GOT3 (cell line): ENCODE measurements around the gene TMEM208.

Source experiments
- DNase-seq: peaks from one replicate; lab custom pipeline; 2025; ENCODE audit warnings: mixed read lengths; lab: John Stamatoyannopoulos, UW

Gene TMEM208

GRCh38 chr16:67191995-67192681 is 34.8 kb upstream of the TMEM208 start, which contains the start of gene E2F4:
TSS of gene E2F4 (plus strand) at chr16:67192155. CDS start at chr16:67192228, 73 bp downstream.
- peak; percentile 41 for DNase-seq

- no peak for DNase-seq
These were observed 34.1 kb upstream of the TMEM208 start for GRCh38 chr16:67192781-67193361.

- no peak for DNase-seq
These were observed 33.4 kb upstream of the TMEM208 start for GRCh38 chr16:67193536-67193935.

- DNase-seq: no peak
These were observed 32.7 kb upstream of the TMEM208 start for GRCh38 chr16:67194260-67194659.

GRCh38 chr16:67195676-67196075 is 31.3 kb upstream of the TMEM208 start:
- DNase-seq: no peak

- no peak for DNase-seq
These were observed 30.0 kb upstream of the TMEM208 start for GRCh38 chr16:67196881-67197280.

GRCh38 chr16:67197704-67198103 is 29.2 kb upstream of the TMEM208 start:
- no peak for DNase-seq

- DNase-seq: no peak
These were observed 28.6 kb upstream of the TMEM208 start for GRCh38 chr16:67198238-67198734.

- DNase-seq: no peak
These were observed 27.7 kb upstream of the TMEM208 start, which contains the start of gene ELMO3 for GRCh38 chr16:67199011-67199807. TSS of gene ELMO3 (plus strand) at chr16:67199131. CDS start at chr16:67199327, 196 bp downstream.

- no peak for DNase-seq
These were observed 27.1 kb upstream of the TMEM208 start for GRCh38 chr16:67199808-67200198.

GRCh38 chr16:67200491-67200890 is 26.4 kb upstream of the TMEM208 start:
- DNase-seq: no peak

- DNase-seq: no peak
These were observed 25.3 kb upstream of the TMEM208 start for GRCh38 chr16:67201411-67202345.

GRCh38 chr16:67202426-67202825 is 24.5 kb upstream of the TMEM208 start:
- DNase-seq: no peak

GRCh38 chr16:67202956-67203493 is 23.9 kb upstream of the TMEM208 start:
- DNase-seq: no peak

GRCh38 chr16:67204076-67204475 is 22.9 kb upstream of the TMEM208 start:
- no peak for DNase-seq

GRCh38 chr16:67206129-67206837 is 20.6 kb upstream of the TMEM208 start:
- no peak for DNase-seq

GRCh38 chr16:67206838-67207248 is 20.1 kb upstream of the TMEM208 start:
- DNase-seq: no peak

- DNase-seq: no peak
These were observed 19.5 kb upstream of the TMEM208 start for GRCh38 chr16:67207249-67208091.

- no peak for DNase-seq
These were observed 18.6 kb upstream of the TMEM208 start for GRCh38 chr16:67208154-67208896.
